Ureter (tissue), 1 donor: ENCODE data around the gene UNC13A. TPM values are rescaled to one million over a fixed set of nuclear protein-coding genes. Genes with fewer than 3 reads are reported as not detected.

ENCODE experiments used
- DNase-seq: peaks from one replicate; pipeline ENCODE4 v3.0.0-alpha.2; 2020; ENCODE audit warnings: low spot score
- total RNA-seq: library from RNA; stranded (reverse); gene quantifications from one replicate; pipeline ENCODE4 v1.2.4, GENCODE V29; 2023
- donor health status: DM: yes; HTN: yes; CAD: no.

UNC13A gene
- total RNA-seq, 1 donor from 2014 or later, result 1.4 TPM

GRCh38 chr19:17706750-17707181 is 18.6 kb upstream of the UNC13A start:
- no peak for DNase-seq

GRCh38 chr19:17703824-17704463 is 15.8 kb upstream of the UNC13A start:
- no peak for DNase-seq

GRCh38 chr19:17695198-17695597 is 7.0 kb upstream of the UNC13A start:
- DNase-seq, result no peak

GRCh38 chr19:17692566-17692965 is 4.4 kb upstream of the UNC13A start:
- no peak for DNase-seq

- no peak for DNase-seq
Measured at GRCh38 chr19:17688853-17689595, 870 bp upstream of the UNC13A start.

- no peak for DNase-seq
Measured at GRCh38 chr19:17687141-17687856, 855 bp downstream of the UNC13A start.

GRCh38 chr19:17686592-17687024 is 1.5 kb downstream of the UNC13A start:
- DNase-seq, result no peak

GRCh38 chr19:17686023-17686521 is 2.1 kb downstream of the UNC13A start:
- DNase-seq, result no peak

GRCh38 chr19:17685451-17686022 is 2.6 kb downstream of the UNC13A start:
- no peak for DNase-seq

- DNase-seq, result no peak
Measured at GRCh38 chr19:17684256-17684655, 3.9 kb downstream of the UNC13A start.

GRCh38 chr19:17683078-17683477 is 5.1 kb downstream of the UNC13A start:
- DNase-seq, result no peak

GRCh38 chr19:17682273-17682672 is 5.9 kb downstream of the UNC13A start:
- no peak for DNase-seq

GRCh38 chr19:17681505-17682125 is 6.5 kb downstream of the UNC13A start:
- DNase-seq, result no peak

GRCh38 chr19:17680230-17680722 is 7.9 kb downstream of the UNC13A start:
- DNase-seq, result peak; percentile 71

GRCh38 chr19:17679526-17680229 is 8.5 kb downstream of the UNC13A start:
- no peak for DNase-seq

GRCh38 chr19:17678836-17679235 is 9.3 kb downstream of the UNC13A start:
- no peak for DNase-seq

- DNase-seq, result no peak
Measured at GRCh38 chr19:17677002-17677401, 11.2 kb downstream of the UNC13A start.

GRCh38 chr19:17676295-17676694 is 11.9 kb downstream of the UNC13A start:
- DNase-seq, result no peak

- DNase-seq, result no peak
Measured at GRCh38 chr19:17673937-17674799, 14.0 kb downstream of the UNC13A start.

GRCh38 chr19:17671906-17672305 is 16.2 kb downstream of the UNC13A start:
- DNase-seq, result no peak
